Mononuclear cell (primary cell): ENCODE results near the gene ISY1. TPM values are rescaled to one million over a fixed set of nuclear protein-coding genes. Genes with fewer than 3 reads are reported as not detected.

Experiments used
- H3K27me3 ChIP-seq: 2 replicates; pipeline ENCODE4 v1.6.0; 2011; ENCODE audit warnings: low read length, control low read depth; ENCODE audit not compliant: insufficient read depth
- H3K4me1 ChIP-seq: 2 replicates; pipeline ENCODE4 v1.5.1; 2011; ENCODE audit warnings: mild to moderate bottlenecking, low read length, control low read depth; ENCODE audit not compliant: insufficient read depth
- H3K4me3 ChIP-seq: 2 replicates; pipeline ENCODE4 v1.5.1; 2011; ENCODE audit warnings: mild to moderate bottlenecking, low read length, moderate library complexity
- H3K9me3 ChIP-seq: 2 replicates; pipeline ENCODE4 v1.5.1; 2011; ENCODE audit warnings: low read depth, mild to moderate bottlenecking, control low read depth, low read length
- total RNA-seq: library from RNA; depleted of rRNA; stranded (reverse); fragments of >200 nt; gene quantifications from one replicate; pipeline ENCODE4 v1.2.3, GENCODE V29; 2012

Gene ISY1
- total RNA-seq, 1 donor = 24.9 TPM

DNA sequence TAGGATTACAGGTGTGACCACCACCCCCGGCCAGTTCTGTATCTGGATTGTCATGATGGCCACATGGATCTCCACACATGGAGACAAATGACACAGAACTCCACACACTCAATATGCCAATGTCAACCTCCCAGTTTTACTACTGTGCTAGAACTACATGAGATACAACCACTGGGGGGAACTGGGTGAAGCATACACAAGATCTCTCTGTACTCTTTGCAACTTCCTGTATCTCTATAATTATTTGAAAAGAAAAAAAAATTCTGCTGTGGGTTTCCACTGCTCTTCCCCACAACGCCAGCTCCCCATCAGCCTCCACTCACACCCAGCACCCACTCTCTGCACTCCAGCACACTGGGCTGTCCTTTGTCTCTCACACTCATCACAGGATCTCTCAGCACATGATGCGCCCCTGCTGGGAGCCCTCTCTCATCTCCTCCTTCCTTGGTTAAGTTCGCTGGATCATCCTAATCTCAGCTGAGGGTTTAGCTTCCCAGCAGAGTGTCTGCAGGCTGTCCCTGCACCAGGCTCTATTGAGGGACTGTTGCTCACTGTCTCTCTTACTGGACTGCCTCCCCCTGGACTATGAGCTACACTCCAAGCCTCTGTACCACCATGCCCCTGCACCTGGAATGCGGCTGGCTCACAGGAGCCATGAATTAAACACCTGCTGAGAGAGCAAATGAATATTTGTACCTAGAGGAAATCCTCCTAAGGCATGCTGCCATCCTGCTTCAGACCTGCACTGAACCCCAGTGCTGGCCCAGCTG, 28.6 kb downstream of the ISY1 start:
- H3K27me3 ChIP-seq = no peaks in the 10 kb centered on the region
- no peak overlapping the region for H3K4me3 ChIP-seq
- H3K9me3 ChIP-seq = no peaks in the 10 kb centered on the region
- H3K4me1 ChIP-seq = no peaks in the 10 kb centered on the region

DNA sequence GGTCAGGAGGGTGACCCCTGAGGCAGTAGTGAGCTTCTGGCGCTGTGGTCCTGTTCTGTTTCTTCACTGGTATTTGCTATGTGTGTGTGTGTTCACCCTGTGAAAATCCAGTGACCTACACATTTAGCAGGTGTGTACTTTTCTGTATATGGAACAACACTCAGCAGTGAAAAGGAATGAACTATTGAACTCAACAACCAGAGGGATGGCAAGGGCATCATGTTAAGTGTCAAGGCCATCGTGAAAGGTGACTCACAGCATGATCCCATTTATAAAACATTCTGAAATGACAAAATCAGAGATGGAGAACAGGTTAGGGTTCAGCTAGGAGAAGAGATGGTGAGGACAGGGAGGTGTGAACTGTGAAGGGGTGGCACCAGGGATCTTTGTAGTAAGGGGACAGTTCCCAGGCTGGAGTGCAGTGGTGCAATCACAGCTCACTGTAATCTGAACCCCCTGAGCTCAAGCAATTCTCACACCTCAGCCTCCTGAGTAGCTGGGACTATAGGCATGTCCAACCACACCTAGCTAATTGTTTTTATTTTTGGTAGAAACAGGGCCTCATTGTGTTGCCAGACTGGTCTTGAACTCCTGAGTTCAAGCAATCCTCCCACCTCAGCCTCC, 29.3 kb downstream of the ISY1 start:
- no peaks in the 10 kb centered on the region for H3K4me1 ChIP-seq
- no peaks in the 10 kb centered on the region for H3K9me3 ChIP-seq
- no peaks in the 10 kb centered on the region for H3K27me3 ChIP-seq
- H3K4me3 ChIP-seq = no peak overlapping the region

DNA sequence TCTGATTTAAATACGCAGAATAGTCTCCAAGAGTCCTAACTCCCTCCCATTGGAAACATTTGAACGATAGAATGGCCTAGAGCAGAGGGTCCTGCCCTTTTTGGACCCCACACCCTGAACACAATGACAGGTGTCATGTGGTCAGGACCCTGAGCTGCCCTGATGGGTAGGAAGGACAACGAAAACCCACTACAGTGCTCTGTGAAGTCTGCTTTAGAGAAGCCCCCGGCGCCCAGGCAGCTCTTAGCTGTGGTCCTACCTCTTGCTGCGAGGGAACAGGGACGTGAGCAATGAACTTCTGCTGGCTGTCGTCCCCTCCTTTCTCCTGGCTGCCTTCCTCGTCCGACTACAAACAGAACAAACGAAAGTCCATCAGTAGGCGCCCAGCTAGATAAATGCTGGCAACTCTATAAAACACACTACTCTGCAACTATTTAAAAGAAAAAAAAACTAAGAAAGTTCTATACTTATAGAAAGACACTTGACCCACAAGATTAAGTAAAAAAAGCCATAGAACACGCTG, 30.5 kb downstream of the ISY1 start:
- H3K4me1 ChIP-seq = no peaks in the 10 kb centered on the region
- H3K27me3 ChIP-seq = no peaks in the 10 kb centered on the region
- H3K9me3 ChIP-seq = no peaks in the 10 kb centered on the region
- H3K4me3 ChIP-seq = no peak overlapping the region

DNA sequence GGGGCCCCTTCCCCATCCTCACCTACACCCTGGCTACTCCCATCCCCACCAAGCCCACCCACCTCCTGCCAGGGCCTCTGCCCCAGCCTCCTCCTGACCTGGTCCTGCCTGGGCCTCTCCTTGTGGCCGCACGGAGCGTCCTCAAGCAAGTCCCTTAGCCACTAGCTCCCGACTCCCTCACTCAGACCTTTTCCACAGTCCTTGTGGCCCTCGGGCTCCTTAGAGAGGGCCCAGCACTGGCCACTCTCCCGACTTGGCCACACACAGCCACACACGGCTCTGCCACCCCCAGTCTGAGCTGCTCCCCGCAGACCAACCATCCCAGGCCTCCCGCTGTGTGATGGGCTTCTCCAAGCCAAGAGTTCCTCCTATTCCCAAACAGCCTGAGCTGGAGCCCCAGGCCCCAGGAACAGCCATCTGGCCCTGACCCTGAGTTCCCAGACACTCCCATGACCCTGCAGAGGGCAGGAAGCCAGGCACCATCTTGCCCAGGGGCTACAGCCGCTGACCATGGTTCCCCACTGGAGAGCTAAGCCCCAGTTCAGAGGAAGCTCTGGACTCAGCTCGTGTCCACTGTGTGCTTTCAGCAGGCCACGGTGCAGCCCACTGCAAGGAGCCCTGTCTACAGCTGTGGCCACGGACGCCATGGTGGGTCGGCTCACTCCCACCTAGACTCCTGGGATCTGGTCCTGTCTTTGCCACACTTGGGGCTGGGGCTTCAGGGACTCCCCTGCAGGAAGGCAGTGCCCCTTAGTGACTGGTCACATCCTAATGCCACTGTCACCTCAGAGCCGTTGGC, 32.3 kb downstream of the ISY1 start:
- no peak overlapping the region for H3K4me3 ChIP-seq
- no peaks in the 10 kb centered on the region for H3K9me3 ChIP-seq
- H3K27me3 ChIP-seq = no peaks in the 10 kb centered on the region
- H3K4me1 ChIP-seq = peaks cover 3% of the 10 kb centered on the region

DNA sequence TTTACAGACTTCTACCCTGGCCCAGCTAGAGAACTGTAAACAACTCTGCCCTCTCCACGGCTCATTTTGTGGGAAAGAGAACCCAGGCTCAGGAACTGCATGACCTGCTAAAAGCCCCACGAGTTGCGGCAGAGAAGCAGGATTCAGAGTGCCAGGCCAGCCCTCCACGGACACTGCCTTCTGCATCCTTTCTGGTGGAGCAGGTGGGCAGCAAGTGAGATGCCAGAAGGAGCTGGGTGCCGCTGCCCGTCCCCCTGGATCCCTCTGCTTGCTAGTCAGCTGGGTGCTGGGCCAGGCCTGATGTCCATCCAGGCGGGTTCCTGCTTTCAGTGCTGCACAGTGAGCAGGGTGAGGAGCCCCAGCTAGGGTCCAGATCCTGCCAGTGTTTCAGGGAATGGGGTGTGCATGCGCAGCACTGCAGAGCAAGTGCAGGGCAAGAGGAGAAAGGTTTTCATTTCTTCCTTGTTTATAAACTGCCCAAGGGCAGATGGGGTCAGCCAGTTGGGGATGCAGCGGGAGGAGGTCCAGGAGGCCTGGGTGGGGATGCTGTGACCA, 34.1 kb downstream of the ISY1 start:
- Histone ChIP-seq H3K4me1 (peaks cover 18% of the 10 kb centered on the region), H3K27me3 (no peaks in the 10 kb centered on the region), H3K4me3 (no peak overlapping the region), H3K9me3 (no peaks in the 10 kb centered on the region)

DNA sequence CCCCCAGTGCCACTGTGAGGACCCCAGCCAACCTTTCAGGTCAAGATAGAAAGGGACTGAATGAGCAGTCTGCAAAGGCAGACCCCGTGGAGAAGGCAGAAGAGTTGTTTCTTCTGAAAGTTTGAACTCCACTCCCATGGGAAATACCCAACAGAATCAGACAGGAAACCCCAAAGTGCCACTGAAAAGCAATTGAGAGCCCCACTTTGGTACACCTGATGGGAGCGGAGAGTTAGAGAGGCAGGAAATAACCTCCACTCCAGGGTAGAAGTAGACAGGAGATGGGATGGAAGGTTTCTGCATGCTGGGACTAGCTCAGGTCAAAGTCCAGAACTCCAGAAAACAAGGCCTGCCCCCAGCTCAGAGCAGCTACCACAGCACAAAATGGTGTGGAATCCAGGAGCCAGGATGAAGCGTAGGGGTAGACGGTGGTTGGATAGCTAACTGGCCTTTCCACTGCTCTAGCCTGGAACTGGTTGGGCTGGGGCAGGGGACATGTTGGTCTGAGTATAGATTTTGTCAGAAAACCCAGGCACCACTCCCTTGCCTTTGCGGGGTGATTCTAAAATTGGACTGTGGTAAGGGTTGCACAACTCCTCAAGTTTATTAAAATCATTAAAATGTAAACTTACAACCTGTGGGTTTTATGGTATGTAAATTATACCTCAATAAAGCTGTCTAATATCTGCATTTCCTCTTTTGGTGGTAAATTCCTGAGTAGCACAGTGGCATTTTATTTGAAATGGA, 37.4 kb downstream of the ISY1 start:
- no peak overlapping the region for H3K4me3 ChIP-seq

DNA sequence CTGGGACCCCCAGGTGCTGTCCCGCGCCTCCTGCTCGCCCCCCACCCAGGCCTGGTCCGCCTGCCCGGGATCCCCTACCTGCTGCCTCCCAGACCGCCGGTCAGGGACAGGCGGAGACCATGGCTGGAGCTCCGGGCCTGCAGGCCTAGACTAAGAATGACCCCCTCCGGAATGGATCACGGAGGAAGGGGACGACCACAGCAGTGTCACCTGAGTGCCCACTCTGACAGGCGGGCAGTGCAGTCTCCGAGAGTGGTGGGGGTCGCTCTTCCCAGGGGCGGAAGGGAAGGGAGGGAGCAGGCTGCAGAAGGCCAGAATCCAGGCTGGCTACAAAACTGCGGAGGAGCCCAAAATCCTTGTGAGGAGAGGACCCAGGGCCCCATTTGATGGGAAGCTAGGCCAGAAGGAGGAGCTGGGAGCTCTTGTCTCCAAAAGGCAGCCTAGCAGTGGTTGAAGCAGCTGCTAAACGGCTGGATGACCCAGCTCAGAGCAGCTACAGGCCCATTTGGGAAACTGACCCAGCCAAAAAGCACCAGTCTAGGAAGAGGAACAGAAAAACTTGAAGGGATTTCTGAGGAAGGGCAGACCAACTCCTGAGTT, 38.4 kb downstream of the ISY1 start:
- Histone ChIP-seq H3K27me3 (no peaks in the 10 kb centered on the region), H3K4me1 (peaks cover 45% of the 10 kb centered on the region), H3K9me3 (no peaks in the 10 kb centered on the region), H3K4me3 (no peak overlapping the region)

More for the DNA sequence above, 37.4 kb downstream of the ISY1 start:
- no peaks in the 10 kb centered on the region for H3K9me3 ChIP-seq
- H3K4me1 ChIP-seq = peaks cover 37% of the 10 kb centered on the region
- H3K27me3 ChIP-seq = no peaks in the 10 kb centered on the region

DNA sequence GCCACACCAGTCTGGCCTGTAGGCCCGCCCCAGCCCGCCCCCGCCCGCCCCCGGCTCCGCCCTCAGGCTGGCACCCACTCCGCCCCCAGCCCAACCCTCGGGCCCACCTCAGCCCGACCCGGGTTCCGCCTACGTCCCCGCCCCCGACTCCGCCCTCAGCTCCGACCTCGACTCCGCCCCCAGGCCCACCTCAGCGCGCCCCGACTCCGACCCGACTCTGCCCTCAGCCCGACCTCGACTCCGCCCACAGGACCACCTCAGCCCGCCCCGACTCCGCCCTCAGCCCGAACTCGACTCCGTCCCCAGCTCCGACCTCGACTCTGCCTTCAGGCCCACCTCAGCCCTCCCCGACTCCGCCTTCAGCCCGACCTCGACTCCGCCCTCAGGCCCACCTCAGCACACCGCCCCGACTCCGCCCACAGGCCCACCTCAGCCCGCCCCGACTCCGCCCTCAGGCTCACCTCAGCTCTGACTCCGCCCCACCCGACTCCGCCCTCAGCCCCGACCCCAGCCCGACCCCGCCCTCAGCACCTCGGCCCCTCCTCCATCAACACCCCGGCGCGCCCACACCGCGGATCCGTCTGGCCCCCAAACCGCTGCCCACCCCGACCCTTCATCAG, 39.0 kb downstream of the ISY1 start, which contains the start of gene RAB43:
Gene RAB43 (minus strand): TSS at position 13 of the 620 bp plus-strand sequence. CDS start 315 bp downstream, outside the sequence.
- Histone ChIP-seq H3K27me3 (no peaks in the 10 kb centered on the region), H3K9me3 (no peaks in the 10 kb centered on the region), H3K4me3 (peak within 1 kb of the TSS; percentile 85), H3K4me1 (peaks cover 51% of the 10 kb centered on the region)

DNA sequence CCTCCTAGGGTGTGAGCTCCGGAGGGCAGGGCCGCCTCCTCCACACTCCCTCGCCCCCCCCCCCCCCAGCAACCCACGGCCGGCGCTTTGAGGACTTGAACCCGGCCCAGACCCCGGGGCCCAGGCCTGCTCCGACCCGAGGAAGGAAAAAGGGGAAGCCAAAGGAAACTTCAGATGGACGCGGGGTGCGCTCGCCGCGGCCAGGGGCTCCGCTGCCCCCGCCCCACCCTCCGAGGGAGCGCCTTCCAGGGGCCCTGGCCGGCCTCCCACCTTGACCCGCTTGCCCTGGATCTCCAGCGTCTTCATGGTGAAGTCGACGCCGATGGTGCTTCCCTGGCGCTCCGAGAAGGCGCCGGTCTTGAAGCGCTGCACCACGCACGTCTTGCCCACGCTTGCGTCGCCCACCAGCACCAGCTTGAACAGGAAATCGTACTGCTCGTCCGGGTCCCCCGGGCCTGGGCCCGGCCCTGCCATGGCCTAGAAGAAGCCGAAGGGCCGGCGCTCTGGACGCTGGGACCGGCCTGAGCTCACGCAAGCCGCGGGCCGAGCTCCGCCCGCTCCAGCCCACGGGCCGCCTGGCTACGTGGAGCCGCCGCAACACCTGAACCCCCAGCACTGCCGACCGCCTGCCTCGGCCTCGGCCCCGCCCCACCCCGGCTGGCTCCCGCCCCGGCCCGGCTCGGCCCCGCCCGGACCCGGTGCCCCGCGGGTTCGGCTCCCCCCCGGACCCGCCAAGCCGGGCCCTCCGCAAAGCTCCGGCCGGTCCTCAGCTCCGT, 39.7 kb downstream of the ISY1 start:
- Histone ChIP-seq H3K9me3 (no peaks in the 10 kb centered on the region), H3K4me3 (peak overlapping the region; percentile 85), H3K27me3 (no peaks in the 10 kb centered on the region), H3K4me1 (peaks cover 58% of the 10 kb centered on the region)

DNA sequence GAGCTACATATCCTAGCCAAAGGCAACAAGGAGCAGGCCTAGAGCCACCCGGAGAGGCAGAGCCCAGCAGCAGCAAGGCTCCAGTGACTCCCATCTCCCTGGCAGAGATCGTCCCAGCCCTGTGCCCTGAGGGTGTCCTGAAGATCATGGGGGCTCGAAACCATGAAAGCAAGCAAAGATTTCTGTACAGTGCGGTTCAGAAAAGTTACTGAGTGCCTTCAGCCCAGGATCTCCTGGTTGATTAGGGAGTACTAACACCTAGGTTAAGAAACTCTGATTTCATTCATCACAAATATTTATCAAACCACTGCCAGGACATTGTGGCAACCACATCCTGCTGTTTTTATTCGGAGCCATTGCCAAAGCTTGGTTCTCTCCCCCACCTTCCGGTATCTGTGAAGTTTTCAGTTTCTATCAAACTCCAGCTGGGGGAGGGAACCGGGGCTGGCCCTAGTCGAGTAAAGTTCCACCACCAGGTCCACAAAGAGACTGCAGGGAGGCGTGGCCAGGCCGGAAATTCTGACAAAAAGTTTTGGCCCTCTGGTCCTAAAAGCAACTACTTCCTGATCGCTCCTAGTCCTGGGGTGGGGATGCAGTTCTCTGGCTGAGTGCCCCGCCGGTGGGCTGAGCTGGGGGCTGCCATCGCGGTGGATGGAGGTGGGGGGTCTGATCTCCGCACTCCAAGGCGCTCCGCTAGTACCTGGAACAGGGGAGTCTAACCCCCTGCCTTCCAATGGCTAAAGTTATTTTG, 40.4 kb downstream of the ISY1 start:
- Histone ChIP-seq H3K4me1 (peaks cover 66% of the 10 kb centered on the region), H3K9me3 (no peaks in the 10 kb centered on the region), H3K4me3 (peak overlapping the region; percentile 85), H3K27me3 (no peaks in the 10 kb centered on the region)

DNA sequence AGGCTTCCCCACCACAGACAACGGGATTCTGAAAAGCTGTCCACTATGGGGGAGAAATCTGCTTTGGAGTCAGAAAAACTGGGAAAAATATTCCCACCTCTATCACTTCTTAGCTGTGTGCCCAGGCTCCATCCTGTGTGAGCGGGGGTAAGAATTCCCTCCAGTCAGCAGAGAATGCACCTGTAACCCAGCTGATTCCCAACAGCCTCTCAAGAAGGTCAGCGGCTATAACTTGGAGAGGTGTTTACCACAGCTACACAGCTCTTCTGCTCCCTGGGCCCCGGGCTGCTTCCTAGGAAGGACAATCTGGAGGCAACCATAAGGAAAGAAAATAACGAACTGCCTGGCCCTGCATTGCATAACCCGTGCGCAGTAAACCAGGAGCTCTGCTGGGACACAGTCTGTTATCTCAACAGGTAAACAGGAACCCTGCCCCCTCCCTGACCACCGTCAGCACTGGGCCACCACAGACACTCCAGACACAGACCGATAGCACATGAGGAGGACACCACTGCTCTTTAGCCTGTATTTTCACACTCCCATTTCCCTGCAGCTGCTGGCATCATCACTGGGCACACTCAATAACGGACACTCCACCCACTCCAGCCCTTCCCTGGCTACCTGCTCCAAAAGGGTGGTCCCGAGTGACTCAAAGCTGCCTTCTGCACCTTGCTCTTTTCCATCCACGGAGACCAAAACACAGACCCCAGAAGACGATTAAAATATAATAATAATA, 41.3 kb downstream of the ISY1 start:
- Histone ChIP-seq H3K27me3 (no peaks in the 10 kb centered on the region), H3K4me1 (peaks cover 74% of the 10 kb centered on the region), H3K4me3 (peak overlapping the region; percentile 85), H3K9me3 (no peaks in the 10 kb centered on the region)

DNA sequence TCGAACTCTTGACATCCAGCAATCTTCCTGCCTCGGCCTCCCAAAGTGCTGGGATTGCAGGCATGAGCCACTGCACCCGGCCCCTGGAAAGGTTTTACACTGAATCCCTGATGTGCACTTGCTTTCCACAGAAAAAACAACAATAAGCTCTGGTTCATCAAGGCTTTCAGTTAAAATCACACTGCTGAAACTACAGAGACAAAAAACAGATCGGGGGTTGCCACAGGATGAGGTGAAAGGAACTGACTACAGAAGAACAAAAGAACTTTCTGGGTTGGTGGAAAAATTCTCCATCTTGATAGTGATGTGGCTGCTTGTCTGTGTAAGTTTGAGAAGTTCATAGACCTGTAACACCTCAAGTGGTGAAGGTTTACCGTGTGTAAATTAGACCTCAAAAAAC, 42.1 kb downstream of the ISY1 start:
- peak overlapping the region; percentile 85 for H3K4me3 ChIP-seq
- peaks cover 75% of the 10 kb centered on the region for H3K4me1 ChIP-seq
- no peaks in the 10 kb centered on the region for H3K9me3 ChIP-seq
- H3K27me3 ChIP-seq = no peaks in the 10 kb centered on the region
